Measurements from ENCODE around the gene HHAT.

Gene HHAT

GRCh38 chr1:210648588-210649269 is 320.0 kb downstream of the HHAT start:
- Mint-ChIP-seq H3K4me1 (peaks cover 39% of the 10 kb centered on the region), H3K27me3 (ENCODE audit: low read depth) (no peaks in the 10 kb centered on the region), H3K36me3 (ENCODE audit: low read depth) (no peaks in the 10 kb centered on the region), H3K4me3 (no peak overlapping the region), H3K9me3 (peaks cover 3% of the 10 kb centered on the region), H3K27ac (peak overlapping the region in 2 of 3 experiments; percentile 12 to 42)
- TF ChIP-seq CTCF (IDR thresholded peaks at IDR 0.05; ENCODE audit: unreplicated experiment in 3 of 3), result no peak

- Mint-ChIP-seq H3K36me3 (ENCODE audit: low read depth) (no peaks in the 10 kb centered on the region), H3K27me3 (ENCODE audit: low read depth) (no peaks in the 10 kb centered on the region), H3K4me3 (no peak overlapping the region), H3K27ac (no peak overlapping the region), H3K9me3 (peaks cover 6% of the 10 kb centered on the region), H3K4me1 (peaks cover 39% of the 10 kb centered on the region)
- TF ChIP-seq CTCF (IDR thresholded peaks at IDR 0.05; ENCODE audit: unreplicated experiment in 3 of 3), result no peak
These were observed 321.7 kb downstream of the HHAT start for GRCh38 chr1:210650403-210650802.

- Mint-ChIP-seq H3K4me1 (peaks cover 21% of the 10 kb centered on the region), H3K27ac (no peak overlapping the region), H3K9me3 (peaks cover 6% of the 10 kb centered on the region), H3K36me3 (ENCODE audit: low read depth) (no peaks in the 10 kb centered on the region), H3K4me3 (no peak overlapping the region), H3K27me3 (ENCODE audit: low read depth) (no peaks in the 10 kb centered on the region)
- TF ChIP-seq CTCF (IDR thresholded peaks at IDR 0.05; ENCODE audit: unreplicated experiment in 3 of 3), result no peak
These were observed 323.7 kb downstream of the HHAT start for GRCh38 chr1:210652329-210652954.

- peaks cover 8% of the 10 kb centered on the region for H3K4me1 Mint-ChIP-seq
- H3K4me3 Mint-ChIP-seq, result no peak overlapping the region
- no peak for TF ChIP-seq CTCF (IDR thresholded peaks at IDR 0.05; ENCODE audit: unreplicated experiment in 3 of 3)
- peaks cover 11% of the 10 kb centered on the region for H3K9me3 Mint-ChIP-seq
- no peaks in the 10 kb centered on the region for H3K36me3 Mint-ChIP-seq (ENCODE audit: low read depth)
- H3K27me3 Mint-ChIP-seq (ENCODE audit: low read depth), result no peaks in the 10 kb centered on the region
- no peak overlapping the region for H3K27ac Mint-ChIP-seq
These were observed 325.1 kb downstream of the HHAT start for GRCh38 chr1:210653771-210654170.

- Mint-ChIP-seq H3K4me1 (peaks cover 8% of the 10 kb centered on the region), H3K27me3 (ENCODE audit: low read depth) (no peaks in the 10 kb centered on the region), H3K27ac (no peak overlapping the region), H3K4me3 (no peak overlapping the region), H3K9me3 (peaks cover 11% of the 10 kb centered on the region), H3K36me3 (ENCODE audit: low read depth) (no peaks in the 10 kb centered on the region)
- TF ChIP-seq CTCF (IDR thresholded peaks at IDR 0.05; ENCODE audit: unreplicated experiment in 3 of 3), result no peak
These were observed 325.7 kb downstream of the HHAT start for GRCh38 chr1:210654176-210654981.
